Stimulated activated CD8-positive, alpha-beta memory T cell treated with anti-CD3 and anti-CD28 coated beads, Interleukin-15, amount 100 ng/mL, for 48 hours (primary cell): ENCODE results near the gene FBF1.

Experiments
- DNase-seq, 2 donors: peaks; one replicate each; pipeline ENCODE4 v3.0.0-alpha.2; 2020; ENCODE audit warnings: low read depth in 2 of 2

Gene FBF1

DNA sequence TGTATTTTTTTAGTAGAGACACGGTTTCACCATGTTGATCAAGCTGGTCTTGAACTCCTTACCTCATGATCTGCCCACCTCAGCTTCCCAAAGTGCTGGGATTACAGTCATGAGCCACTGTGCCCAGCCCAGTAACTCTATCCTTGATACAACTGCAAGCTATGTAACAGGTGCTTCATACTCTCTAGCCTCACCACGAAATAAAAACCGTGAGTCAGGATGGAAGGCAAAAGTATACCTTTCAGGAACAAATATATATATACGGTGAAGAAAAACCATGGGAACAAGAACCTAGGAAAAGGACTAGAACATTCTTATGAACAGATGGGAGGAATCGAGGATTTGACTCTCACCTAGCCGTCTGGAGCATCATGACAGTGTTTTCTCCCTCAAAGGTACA, 9.6 kb upstream of the FBF1 start:
- DNase-seq = no peak

- DNase-seq = no peak
Observed at GRCh38 chr17:75945211-75945610, 4.4 kb upstream of the FBF1 start.

GRCh38 chr17:75943491-75943890, 2.6 kb upstream of the FBF1 start:
- no peak for DNase-seq

DNA sequence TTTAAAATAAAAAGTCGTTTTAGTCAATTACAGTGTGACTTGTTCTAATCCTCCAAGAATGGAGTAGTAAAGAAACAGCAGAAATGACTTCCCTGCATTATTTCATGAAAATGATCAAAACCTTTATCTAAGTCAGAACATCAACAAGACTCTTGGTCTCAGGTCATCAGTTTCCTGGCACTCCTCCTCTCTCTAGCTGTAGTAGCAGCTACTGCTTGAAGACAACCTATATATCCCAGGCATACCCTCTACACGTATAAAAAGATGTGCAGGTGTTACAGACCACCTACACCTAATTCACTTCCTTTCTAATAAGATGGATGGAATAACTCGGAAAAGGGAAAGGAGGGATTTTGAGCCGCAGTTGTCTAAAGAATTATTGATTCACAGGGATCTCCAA, 1.6 kb upstream of the FBF1 start:
- DNase-seq = no peak

DNA sequence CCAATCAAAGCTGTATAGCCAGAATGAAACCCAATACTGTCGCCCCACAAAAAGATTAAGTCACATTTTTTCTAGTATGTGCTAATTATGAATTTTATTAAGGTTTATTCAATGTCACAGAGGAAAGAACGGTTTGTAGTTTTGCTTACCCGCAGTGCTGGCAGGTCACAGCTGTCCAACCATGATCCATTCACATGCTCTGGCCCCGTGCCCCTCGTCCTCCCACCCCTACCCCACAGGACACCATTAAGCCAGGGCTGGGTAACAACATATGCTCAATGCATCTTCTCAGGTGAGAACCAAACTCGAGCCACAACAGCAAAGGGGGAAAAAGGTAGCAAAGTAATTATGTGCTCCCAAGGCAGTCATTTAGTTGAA, 589 bp upstream of the FBF1 start:
- no peak for DNase-seq

DNA sequence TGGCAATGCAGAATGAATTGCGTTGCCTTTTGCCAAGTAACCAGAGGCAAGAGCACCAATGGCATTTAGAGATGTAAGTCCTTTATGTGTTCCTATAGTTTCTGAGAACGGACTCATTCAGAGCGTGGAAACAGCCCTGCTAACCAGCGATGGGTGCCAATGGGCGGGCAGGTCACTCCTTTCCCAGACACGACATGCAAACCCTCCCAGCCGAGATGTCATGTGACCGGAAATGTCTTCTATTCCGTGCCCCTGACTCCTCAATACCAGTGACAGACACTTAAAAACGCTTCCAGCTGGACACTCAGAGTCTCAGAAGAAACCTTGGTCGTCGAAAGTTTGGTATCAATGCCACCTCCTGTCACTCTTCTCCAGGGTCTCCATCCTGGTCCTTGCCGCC, 3.2 kb downstream of the FBF1 start:
- DNase-seq = no peak

GRCh38 chr17:75933808-75934207, 7.0 kb downstream of the FBF1 start:
- DNase-seq = no peak

- DNase-seq = no peak
Observed at GRCh38 chr17:75932852-75933251, 8.0 kb downstream of the FBF1 start.

DNA sequence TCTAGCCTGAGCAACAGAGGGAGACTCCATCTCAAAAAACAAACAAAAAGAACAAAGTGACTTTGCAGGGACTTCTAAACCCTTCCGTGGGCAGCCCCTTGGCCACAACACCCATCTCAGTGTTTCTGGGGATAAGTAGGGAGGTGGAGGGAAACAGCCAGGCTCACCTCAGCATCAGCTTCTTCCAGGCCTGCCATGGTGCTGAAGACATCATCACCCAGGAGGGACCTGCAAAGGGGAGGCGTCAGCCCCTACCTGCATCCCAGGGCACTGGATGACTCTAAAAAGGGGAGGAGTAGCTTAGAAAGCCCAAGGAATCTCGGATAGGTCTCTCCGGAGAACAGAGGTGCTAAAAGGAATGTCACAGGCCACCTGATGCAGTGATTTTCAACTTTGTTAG, 9.8 kb downstream of the FBF1 start:
- DNase-seq = no peak

DNA sequence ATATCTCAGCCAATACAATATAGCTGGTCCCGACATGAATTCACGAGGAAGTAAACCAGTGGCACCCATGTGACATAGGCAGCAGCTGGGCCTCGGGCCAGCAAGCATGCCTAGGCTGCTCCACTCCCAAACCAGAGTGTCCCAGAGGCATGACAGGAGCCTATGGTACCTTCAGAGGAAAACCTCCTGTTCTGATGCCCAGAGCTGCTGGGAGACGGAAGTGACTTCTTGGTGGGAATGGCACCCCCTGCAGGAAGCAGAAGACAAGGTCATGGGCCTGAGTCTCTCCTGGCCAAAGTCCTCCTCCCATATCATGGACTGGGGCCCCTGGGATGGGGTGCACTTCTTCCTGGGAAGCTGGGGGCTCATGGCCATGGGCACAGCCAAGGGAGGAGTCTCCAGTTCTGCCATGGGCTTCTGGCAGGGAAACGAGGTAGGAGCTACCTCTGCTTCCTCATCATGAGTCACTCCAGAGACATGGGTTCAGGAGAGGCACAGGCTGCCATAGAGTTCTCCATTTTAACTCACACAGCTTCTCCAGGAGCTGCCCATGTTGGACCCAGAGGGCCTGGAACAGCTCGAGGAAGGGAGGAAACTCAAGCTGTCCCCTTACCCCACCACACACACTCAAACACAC, 13.4 kb downstream of the FBF1 start:
- no peak for DNase-seq

DNA sequence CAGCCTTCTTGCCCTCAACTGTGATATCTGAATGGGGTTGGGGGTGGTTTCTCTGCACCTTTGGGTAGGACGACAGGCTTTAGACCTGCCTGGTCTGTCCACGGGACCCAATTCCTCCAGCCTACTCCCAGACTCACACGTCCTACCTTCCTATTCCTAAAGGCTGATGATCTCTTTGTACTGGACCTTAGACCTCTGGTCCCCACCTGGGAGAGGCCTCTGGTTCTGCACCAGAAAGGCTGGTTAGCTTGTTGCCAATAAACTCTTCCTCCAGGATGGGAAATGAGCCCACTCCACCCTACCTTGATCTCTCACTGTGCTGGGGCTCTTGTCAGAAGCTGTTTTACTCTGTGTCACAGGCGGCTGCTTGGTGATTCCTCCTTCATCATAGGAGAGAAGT, 14.4 kb downstream of the FBF1 start:
- DNase-seq = no peak

DNA sequence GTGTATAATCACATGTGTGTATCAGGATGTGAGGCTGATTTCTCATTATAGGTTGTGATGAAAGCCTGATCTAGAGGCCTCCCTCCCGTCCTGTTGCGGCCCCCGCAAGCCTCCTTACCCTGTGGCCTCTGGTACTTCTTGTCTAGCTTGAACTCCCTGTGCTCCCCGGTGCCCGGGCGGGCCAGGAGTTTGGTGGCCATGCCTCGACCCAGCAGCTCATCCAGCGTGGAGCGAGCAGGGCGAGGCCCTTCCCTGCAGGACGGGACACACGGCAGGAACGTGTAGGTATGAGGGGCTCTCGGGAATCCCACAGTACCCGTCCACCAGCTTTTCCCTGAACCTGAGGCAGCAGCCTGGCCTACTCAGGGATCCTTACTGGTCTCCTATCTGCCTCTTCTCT, 14.9 kb downstream of the FBF1 start:
- DNase-seq = no peak

DNA sequence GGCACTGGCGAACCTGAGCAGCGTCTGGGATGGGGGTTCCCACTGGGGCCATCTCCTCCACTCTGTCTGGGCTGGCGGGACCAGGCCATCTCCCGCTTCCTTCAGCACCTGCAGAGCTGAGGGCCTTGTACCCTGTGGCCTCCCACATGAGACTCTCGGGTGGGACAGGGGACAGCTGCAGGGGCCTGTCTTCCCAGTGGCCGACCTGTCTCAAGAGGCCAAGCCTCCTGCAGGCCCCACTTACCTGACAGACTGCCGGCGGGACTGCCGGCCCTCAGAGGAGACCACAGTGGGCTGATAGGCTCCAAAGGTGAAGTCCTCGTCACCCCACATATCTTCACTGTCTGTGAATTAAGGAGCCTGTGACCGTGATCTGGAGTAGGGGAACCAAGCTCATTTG, 15.7 kb downstream of the FBF1 start:
- no peak for DNase-seq

- no peak for DNase-seq
Observed at GRCh38 chr17:75922963-75923874, 17.6 kb downstream of the FBF1 start.

- no peak for DNase-seq
Observed at GRCh38 chr17:75922173-75922961, 18.5 kb downstream of the FBF1 start.

GRCh38 chr17:75921596-75921995, 19.2 kb downstream of the FBF1 start:
- DNase-seq = no peak

- no peak for DNase-seq
Observed at GRCh38 chr17:75920045-75920560, 20.7 kb downstream of the FBF1 start.

GRCh38 chr17:75919611-75920010, 21.2 kb downstream of the FBF1 start:
- DNase-seq = no peak

DNA sequence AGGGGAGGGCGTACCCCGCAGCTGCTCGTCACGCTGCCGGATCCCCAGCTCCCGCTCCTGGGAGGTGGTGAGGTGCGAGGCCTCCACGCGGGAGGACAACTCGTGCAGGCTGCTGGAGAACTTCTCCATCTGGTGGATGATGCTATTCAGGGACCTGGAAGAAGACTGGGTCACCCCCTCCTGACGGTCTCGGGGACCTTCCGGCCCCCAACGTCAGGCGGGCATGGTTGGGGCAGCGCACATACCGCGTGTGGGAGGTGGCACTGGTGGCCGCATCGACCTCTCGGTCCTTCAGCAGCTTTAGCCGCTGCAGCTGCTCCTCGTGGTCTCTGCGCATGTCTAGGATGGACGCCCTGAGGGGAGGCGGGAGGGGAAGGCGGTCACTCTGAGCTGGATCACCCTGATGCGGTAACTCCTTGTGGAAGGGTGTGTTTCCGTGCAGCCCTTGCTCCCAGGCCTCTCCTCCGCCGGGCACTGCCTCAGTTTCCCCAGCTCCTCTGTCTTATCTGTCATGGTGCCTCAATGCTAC, 22.9 kb downstream of the FBF1 start:
- DNase-seq = no peak

DNA sequence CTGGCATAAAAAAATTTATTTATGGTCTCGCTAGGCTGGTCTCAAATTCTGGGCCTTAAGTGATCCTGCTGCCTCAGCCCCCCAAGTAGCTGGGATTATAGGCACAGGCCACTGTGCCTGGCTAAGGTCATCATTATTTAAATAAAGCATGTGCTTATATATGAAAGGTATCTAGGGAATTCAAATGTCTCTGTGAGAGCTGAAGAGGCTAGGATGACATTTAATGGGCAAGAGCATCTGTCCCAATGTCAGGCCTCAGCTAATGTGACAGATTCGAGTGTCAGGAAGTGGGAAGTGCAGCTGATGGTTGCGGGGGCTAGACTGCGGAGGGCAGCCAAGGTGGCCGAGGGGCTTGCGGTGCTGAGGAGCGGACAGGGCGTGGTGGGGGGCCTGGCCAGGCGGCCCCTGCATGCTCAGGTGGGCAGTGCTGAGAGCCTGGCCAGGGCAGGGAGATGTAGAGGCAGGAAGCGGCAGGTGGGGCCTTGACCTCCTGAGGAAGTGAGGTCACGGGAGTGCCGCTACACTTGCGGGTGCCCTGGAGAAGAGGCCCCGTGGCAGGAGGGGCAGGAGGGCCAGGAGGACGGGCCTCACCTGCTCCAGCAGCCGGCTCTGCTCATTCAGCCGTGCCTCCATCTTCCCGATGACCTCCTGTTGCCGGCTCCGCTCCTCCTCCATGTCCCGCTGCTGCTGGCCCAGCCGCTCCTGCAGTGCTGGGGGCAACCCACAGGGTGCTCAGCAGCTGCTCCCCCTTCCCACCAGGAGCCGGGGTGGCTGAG, 23.5 kb downstream of the FBF1 start:
- no peak for DNase-seq

- DNase-seq = no peak
Observed at GRCh38 chr17:75915268-75915667, 25.6 kb downstream of the FBF1 start.
